ENCODE data around the gene ZNF397. TPM values are rescaled to one million over a fixed set of nuclear protein-coding genes. Genes with fewer than 3 reads are reported as not detected.

The ZNF397 gene
- total RNA-seq, 4 donors from 2014 or later: 25.4 to 38.0 (median 29.6) TPM

GRCh38 chr18:35296060-35296459 is 55.2 kb downstream of the ZNF397 start:
- Histone ChIP-seq H3K4me3 (no peak overlapping the region), H3K4me1 (peaks cover 0 to 12% (median 0%) of the 10 kb centered on the region in 4 donors)

GRCh38 chr18:35303610-35304009 is 62.8 kb downstream of the ZNF397 start:
- Histone ChIP-seq H3K9me3 (peaks cover 0 to 75% (median 25%) of the 10 kb centered on the region in 4 donors), H3K27ac (no peak overlapping the region), H3K27me3 (no peaks in the 10 kb centered on the region), H3K36me3 (peaks cover 0 to 67% (median 0%) of the 10 kb centered on the region in 3 donors), H3K4me1 (no peaks in the 10 kb centered on the region), H3K4me3 (no peak overlapping the region)
- no peak for DNase-seq
- TF ChIP-seq POLR2A (IDR thresholded peaks at IDR 0.05) (no peak), CTCF (IDR thresholded peaks at IDR 0.05) (no peak)

More at GRCh38 chr18:35296060-35296459, 55.2 kb downstream of the ZNF397 start:
- peaks cover 0 to 21% (median 0%) of the 10 kb centered on the region in 3 donors for H3K36me3 ChIP-seq
- H3K9me3 ChIP-seq: peaks cover 0 to 9% (median 0%) of the 10 kb centered on the region in 4 donors
- DNase-seq: no peak
- no peaks in the 10 kb centered on the region for H3K27me3 ChIP-seq
- H3K27ac ChIP-seq: no peak overlapping the region
- TF ChIP-seq POLR2A (IDR thresholded peaks at IDR 0.05) (no peak), CTCF (IDR thresholded peaks at IDR 0.05) (no peak)

GRCh38 chr18:35306588-35307250 is 65.9 kb downstream of the ZNF397 start:
- Histone ChIP-seq H3K4me3 (no peak overlapping the region), H3K36me3 (peaks cover 0 to 52% (median 0%) of the 10 kb centered on the region in 3 donors), H3K9me3 (peaks cover 0 to 82% (median 27%) of the 10 kb centered on the region in 4 donors), H3K4me1 (no peaks in the 10 kb centered on the region), H3K27me3 (no peaks in the 10 kb centered on the region), H3K27ac (no peak overlapping the region)
- no peak for TF ChIP-seq POLR2A (IDR thresholded peaks at IDR 0.05)
- no peak for TF ChIP-seq CTCF (IDR thresholded peaks at IDR 0.05)
- no peak for DNase-seq

Other genes with a start within 250 kb of the ZNF397 start
- gene MAPRE2, start 199.6 kb upstream of the ZNF397 start, total RNA-seq: 10 to 100 TPM; 16.5 to 50.3 (median 21.2) TPM
- gene ZSCAN30, start 49.2 kb downstream of the ZNF397 start, total RNA-seq: 10 to 100 TPM; 20.3 to 51.2 (median 26.8) TPM
- gene ZNF24, start 103.4 kb downstream of the ZNF397 start, total RNA-seq: 10 to 100 TPM; 22.8 to 36.3 (median 30.2) TPM
- 1 to 10 TPM; 1.9 to 6.6 (median 3.7) TPM for gene ZNF396, start 136.3 kb downstream of the ZNF397 start, total RNA-seq

Data from Peyer's patch (tissue), 4 donors.